Keratinocyte (primary cell): ENCODE results near the gene TPPP2. TPM values are rescaled to one million over a fixed set of nuclear protein-coding genes. Genes with fewer than 3 reads are reported as not detected.

Experiments
- DNase-seq: peaks from one replicate; pipeline ENCODE4 v3.0.0-alpha.2; 2011; ENCODE audit warnings: low read depth, missing footprints, low spot score
- FAIRE-seq: peaks from 2 replicates; lab custom pipeline; 2011; peaks lifted over from hg19 to GRCh38; lab: Jason Lieb, UNC
- H2AFZ ChIP-seq: 2 replicates; pipeline ENCODE4 v1.6.0; 2012; ENCODE audit warnings: low read length, control low read depth, inconsistent platforms; ENCODE audit not compliant: control insufficient read depth
- H3K27ac ChIP-seq: 2 replicates; pipeline ENCODE4 v1.5.1; 2011; ENCODE audit warnings: low read length; ENCODE audit not compliant: control insufficient read depth, insufficient read depth
- H3K27me3 ChIP-seq: 3 replicates; pipeline ENCODE4 v1.6.0; 2011; ENCODE audit warnings: low read length; ENCODE audit not compliant: control insufficient read depth, insufficient read depth; ENCODE audit errors: extremely low read depth
- H3K36me3 ChIP-seq, 2 experiments: 2 replicates in 1 of 2; 3 replicates in 1 of 2; pipeline ENCODE4 v1.5.1; 2011; ENCODE audit warnings: low read length in 2 of 2, mild to moderate bottlenecking in 1 of 2; ENCODE audit not compliant: control insufficient read depth in 2 of 2, insufficient read depth in 2 of 2; ENCODE audit errors: extremely low read depth in 1 of 2
- H3K4me1 ChIP-seq: 3 replicates; pipeline ENCODE4 v1.5.1; 2011; ENCODE audit warnings: low read length; ENCODE audit not compliant: control insufficient read depth, insufficient read depth; ENCODE audit errors: extremely low read depth
- H3K4me2 ChIP-seq: 3 replicates; pipeline ENCODE4 v1.6.0; 2011; ENCODE audit warnings: low read depth, low read length; ENCODE audit not compliant: control insufficient read depth, insufficient read depth; ENCODE audit errors: extremely low read depth
- H3K4me3 ChIP-seq, 3 experiments: fragments of 200-600 bp in 1 of 3; sonication (generic) in 1 of 3; 2 replicates in 2 of 3; 3 replicates in 1 of 3; pipeline ENCODE4 v1.5.1; 2011 to 2016; ENCODE audit warnings: low read length in 3 of 3, mild to moderate bottlenecking in 3 of 3, control low read depth in 2 of 3, inconsistent platforms in 1 of 3, low read depth in 1 of 3, mixed read lengths in 1 of 3, mixed run types in 1 of 3, moderate library complexity in 1 of 3; ENCODE audit not compliant: control insufficient read depth in 2 of 3, insufficient read depth in 2 of 3; ENCODE audit errors: extremely low read depth in 1 of 3
- H3K79me2 ChIP-seq: 2 replicates; pipeline ENCODE4 v1.6.0; 2012; ENCODE audit warnings: low read length; ENCODE audit not compliant: control insufficient read depth, insufficient read depth
- H3K9ac ChIP-seq: 3 replicates; pipeline ENCODE4 v1.6.0; 2011; ENCODE audit warnings: low read length; ENCODE audit not compliant: control insufficient read depth, insufficient read depth; ENCODE audit errors: extremely low read depth
- H3K9me1 ChIP-seq: 3 replicates; pipeline ENCODE4 v1.6.0; 2011; ENCODE audit warnings: low read length; ENCODE audit not compliant: control insufficient read depth, insufficient read depth; ENCODE audit errors: extremely low read depth
- H3K9me3 ChIP-seq: 2 replicates; pipeline ENCODE4 v1.5.1; 2012; ENCODE audit warnings: low read depth, low read length; ENCODE audit not compliant: control insufficient read depth
- H4K20me1 ChIP-seq: 3 replicates; pipeline ENCODE4 v1.6.0; 2011; ENCODE audit warnings: low read length; ENCODE audit not compliant: control insufficient read depth, insufficient read depth; ENCODE audit errors: extremely low read depth
- CTCF ChIP-seq, 3 experiments: IDR thresholded peaks in 1 of 3; conservative IDR thresholded peaks in 1 of 3; optimal IDR thresholded peaks in 1 of 3; 2 replicates in 2 of 3; 3 replicates in 1 of 3; pipeline versions ENCODE3 to v1.5.1; 2011; ENCODE audit warnings: low read length in 3 of 3, mild to moderate bottlenecking in 3 of 3, moderate library complexity in 2 of 3, control low read depth in 1 of 3, inconsistent platforms in 1 of 3; ENCODE audit not compliant: insufficient read depth in 2 of 3; ENCODE audit errors: extremely low read depth in 1 of 3
- EZH2 ChIP-seq: IDR thresholded peaks from one replicate; pipeline ENCODE4 v1.6.1; 2012; ENCODE audit warnings: inconsistent platforms, mild to moderate bottlenecking, low read length, moderate library complexity
- dilution Hi-C: fragments of 300-500 bp; cut with MboI; formaldehyde crosslinking; loops from one replicate; pipeline ENCODE4 v1.7.0; 2020; ENCODE audit warnings: low sequenced_read_pairs; ENCODE audit not compliant: extremely low pct_ligation_motif_present
- polyA plus RNA-seq, 5 experiments: library from polyadenylated mRNA; depleted of rRNA in 3 of 5; stranded (reverse) in 3 of 5; stranded (forward) in 1 of 5; unstranded in 1 of 5; fragments of >200 nt; gene quantifications; 1 replicate in 1 of 5; 2 replicates in 3 of 5; 3 replicates in 1 of 5; pipeline versions ENCODE4 v1.2.1 to v1.2.3, GENCODE V29; 2011 to 2012; ENCODE audit warnings: missing spikeins in 2 of 5, low read depth in 1 of 5, low replicate concordance in 1 of 5

TPPP2 gene
- polyA plus RNA-seq, 1 donor (not counting 4 experiments of a cell fraction or from before 2014, with no cell fraction given) = not detected

GRCh38 chr14:21053184-21054122, 23.4 kb downstream of the TPPP2 start:
- H3K9me1 ChIP-seq = no peaks in the 10 kb centered on the region

GRCh38 chr14:21054123-21054767, 24.2 kb downstream of the TPPP2 start:
- dilution Hi-C loops = no loop called here

More at GRCh38 chr14:21053184-21054122, 23.4 kb downstream of the TPPP2 start:
- Histone ChIP-seq H3K36me3 (no peaks in the 10 kb centered on the region), H3K79me2 (no peaks in the 10 kb centered on the region), H3K27ac (no peak overlapping the region), H3K4me1 (no peaks in the 10 kb centered on the region), H4K20me1 (no peaks in the 10 kb centered on the region), H3K4me3 (no peak overlapping the region), H3K4me2 (no peak overlapping the region), H3K27me3 (no peaks in the 10 kb centered on the region), H3K9ac (no peak overlapping the region), H3K9me3 (no peaks in the 10 kb centered on the region), H2AFZ (no peak overlapping the region)
- dilution Hi-C loops = no loop called here
- DNase-seq (no peak), FAIRE-seq (no peak)
- TF ChIP-seq CTCF (optimal IDR thresholded peaks at IDR 0.05 in 1 of 3, IDR thresholded peaks at IDR 0.05 in 1 of 3, conservative IDR thresholded peaks at IDR 0.05 in 1 of 3; ENCODE audit: extremely low read depth in 1 of 3, insufficient read depth in 2 of 3, low read length in 3 of 3) = no peak
- TF ChIP-seq EZH2 = no peak

More at GRCh38 chr14:21054123-21054767, 24.2 kb downstream of the TPPP2 start:
- DNase-seq (no peak), FAIRE-seq (no peak)
- Histone ChIP-seq H3K4me3 (no peak overlapping the region), H3K9me3 (no peaks in the 10 kb centered on the region), H3K36me3 (no peaks in the 10 kb centered on the region), H3K27ac (no peak overlapping the region), H3K9ac (no peak overlapping the region), H3K4me1 (no peaks in the 10 kb centered on the region), H2AFZ (no peak overlapping the region), H3K27me3 (no peaks in the 10 kb centered on the region), H3K4me2 (no peak overlapping the region), H4K20me1 (no peaks in the 10 kb centered on the region), H3K79me2 (no peaks in the 10 kb centered on the region), H3K9me1 (no peaks in the 10 kb centered on the region)
- TF ChIP-seq CTCF (optimal IDR thresholded peaks at IDR 0.05 in 1 of 3, IDR thresholded peaks at IDR 0.05 in 1 of 3, conservative IDR thresholded peaks at IDR 0.05 in 1 of 3; ENCODE audit: extremely low read depth in 1 of 3, insufficient read depth in 2 of 3, low read length in 3 of 3) (no peak), EZH2 (no peak)
